HepG2 (cell line): ENCODE data around the gene CDC42EP4. TPM values are rescaled to one million over a fixed set of nuclear protein-coding genes. Genes with fewer than 3 reads are reported as not detected.

ENCODE experiments used
- CENPBD1 ChIP-seq: sonication (generic); formaldehyde crosslinking; IDR thresholded peaks from 2 replicates; pipeline ENCODE4 v1.8.0; 2022; ENCODE audit warnings: missing genetic modification reagents, low read depth, mild to moderate bottlenecking, borderline replicate concordance
- CENPX ChIP-seq: sonication (generic); formaldehyde crosslinking; IDR thresholded peaks from 2 replicates; pipeline ENCODE4 v1.9.0; 2021; ENCODE audit warnings: mild to moderate bottlenecking, missing genetic modification reagents, moderate library complexity
- FOXP1 ChIP-seq, 2 experiments: fragments of 450-650 bp in 1 of 2; IDR thresholded peaks; 2 replicates each; pipeline ENCODE4 v1.6.1; 2017 to 2018; ENCODE audit warnings: antibody characterized with exemption in 1 of 2
- MXI1 ChIP-seq: IDR thresholded peaks from 3 replicates; pipeline ENCODE4 v1.6.1; 2012; ENCODE audit warnings: low read depth, low read length, inconsistent platforms, borderline replicate concordance
- NFYC ChIP-seq: IDR thresholded peaks from 2 replicates; pipeline ENCODE4 v1.6.1; 2016; ENCODE audit warnings: missing genetic modification reagents, missing compliant biosample characterization
- SMAD3 ChIP-seq: sonication (generic); formaldehyde crosslinking; IDR thresholded peaks from 2 replicates; pipeline ENCODE4 v1.4.0; 2020; ENCODE audit warnings: missing genetic modification reagents
- SOX5 ChIP-seq: IDR thresholded peaks from 2 replicates; pipeline ENCODE4 v1.6.1; 2016; ENCODE audit warnings: borderline replicate concordance
- ZNF543 ChIP-seq: sonication (generic); formaldehyde crosslinking; IDR thresholded peaks from 2 replicates; pipeline ENCODE4 v1.4.0; 2020; ENCODE audit warnings: mild to moderate bottlenecking, missing genetic modification reagents
- ZNF556 ChIP-seq: sonication (generic); formaldehyde crosslinking; IDR thresholded peaks from 2 replicates; pipeline ENCODE4 v1.4.0; 2020; ENCODE audit warnings: mild to moderate bottlenecking, missing genetic modification reagents, borderline replicate concordance
- ZNF670 ChIP-seq: sonication (generic); formaldehyde crosslinking; IDR thresholded peaks from 2 replicates; pipeline ENCODE4 v1.8.0; 2022; ENCODE audit warnings: mild to moderate bottlenecking, missing genetic modification reagents, borderline replicate concordance
- ZNF737 ChIP-seq: sonication (generic); formaldehyde crosslinking; IDR thresholded peaks from 2 replicates; pipeline ENCODE4 v1.5.0; 2020; ENCODE audit warnings: missing genetic modification reagents, mild to moderate bottlenecking, borderline replicate concordance
- ZNF816 ChIP-seq: sonication (generic); formaldehyde crosslinking; IDR thresholded peaks from 2 replicates; pipeline ENCODE4 v1.8.0; 2022; ENCODE audit warnings: missing genetic modification reagents, mild to moderate bottlenecking, borderline replicate concordance
- polyA plus RNA-seq, 8 experiments: library from polyadenylated mRNA; depleted of rRNA in 3 of 8; stranded (reverse) in 7 of 8; unstranded in 1 of 8; fragments of >200 nt; fragmentation: Illumina TruSeq in 4 of 8; extraction: Trizol in 4 of 8; gene quantifications; 2 replicates each; pipeline versions ENCODE4 v1.2.1 to v1.2.3, GENCODE V29; 2011 to 2016; ENCODE audit warnings: low read depth in 4 of 8, missing spikeins in 1 of 8, mixed read lengths in 1 of 8; ENCODE audit not compliant: insufficient read depth in 1 of 8
- total RNA-seq, 5 experiments: library from RNA; depleted of rRNA; stranded (reverse); fragments of >200 nt; fragmentation: Illumina TruSeq; extraction: Trizol; gene quantifications; 2 replicates each; pipeline ENCODE4 v1.2.3, GENCODE V29; 2016; ENCODE audit warnings: low read depth in 1 of 5
- TF ChIP-seq, protein P1 (sequence below): sonication (generic); formaldehyde crosslinking; IDR thresholded peaks from 2 replicates; pipeline ENCODE4 v1.4.0; 2020; ENCODE audit warnings: missing genetic modification reagents
- TF ChIP-seq, protein P2 (sequence below): sonication (generic); formaldehyde crosslinking; IDR thresholded peaks from 2 replicates; pipeline ENCODE4 v1.5.1; 2020; ENCODE audit warnings: mild to moderate bottlenecking, missing genetic modification reagents, borderline replicate concordance
- TF ChIP-seq, protein P3 (sequence below): sonication (generic); formaldehyde crosslinking; IDR thresholded peaks from 2 replicates; pipeline ENCODE4 v1.5.0; 2020; ENCODE audit warnings: mild to moderate bottlenecking, missing genetic modification reagents, borderline replicate concordance

Gene CDC42EP4
- total and polyA plus RNA-seq, 2 of the 13 experiments (the other 11 are each of a cell fraction or from before 2014, with no cell fraction given): 19.0 to 54.0 TPM

- TF ChIP-seq ZNF670 (CRISPR knock-in tag): no peak
- TF ChIP-seq, protein P1, sequence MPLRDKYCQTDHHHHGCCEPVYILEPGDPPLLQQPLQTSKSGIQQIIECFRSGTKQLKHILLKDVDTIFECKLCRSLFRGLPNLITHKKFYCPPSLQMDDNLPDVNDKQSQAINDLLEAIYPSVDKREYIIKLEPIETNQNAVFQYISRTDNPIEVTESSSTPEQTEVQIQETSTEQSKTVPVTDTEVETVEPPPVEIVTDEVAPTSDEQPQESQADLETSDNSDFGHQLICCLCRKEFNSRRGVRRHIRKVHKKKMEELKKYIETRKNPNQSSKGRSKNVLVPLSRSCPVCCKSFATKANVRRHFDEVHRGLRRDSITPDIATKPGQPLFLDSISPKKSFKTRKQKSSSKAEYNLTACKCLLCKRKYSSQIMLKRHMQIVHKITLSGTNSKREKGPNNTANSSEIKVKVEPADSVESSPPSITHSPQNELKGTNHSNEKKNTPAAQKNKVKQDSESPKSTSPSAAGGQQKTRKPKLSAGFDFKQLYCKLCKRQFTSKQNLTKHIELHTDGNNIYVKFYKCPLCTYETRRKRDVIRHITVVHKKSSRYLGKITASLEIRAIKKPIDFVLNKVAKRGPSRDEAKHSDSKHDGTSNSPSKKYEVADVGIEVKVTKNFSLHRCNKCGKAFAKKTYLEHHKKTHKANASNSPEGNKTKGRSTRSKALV (CRISPR knock-in tag): no peak
- TF ChIP-seq NFYC (CRISPR knock-in tag): no peak
- TF ChIP-seq, protein P2, sequence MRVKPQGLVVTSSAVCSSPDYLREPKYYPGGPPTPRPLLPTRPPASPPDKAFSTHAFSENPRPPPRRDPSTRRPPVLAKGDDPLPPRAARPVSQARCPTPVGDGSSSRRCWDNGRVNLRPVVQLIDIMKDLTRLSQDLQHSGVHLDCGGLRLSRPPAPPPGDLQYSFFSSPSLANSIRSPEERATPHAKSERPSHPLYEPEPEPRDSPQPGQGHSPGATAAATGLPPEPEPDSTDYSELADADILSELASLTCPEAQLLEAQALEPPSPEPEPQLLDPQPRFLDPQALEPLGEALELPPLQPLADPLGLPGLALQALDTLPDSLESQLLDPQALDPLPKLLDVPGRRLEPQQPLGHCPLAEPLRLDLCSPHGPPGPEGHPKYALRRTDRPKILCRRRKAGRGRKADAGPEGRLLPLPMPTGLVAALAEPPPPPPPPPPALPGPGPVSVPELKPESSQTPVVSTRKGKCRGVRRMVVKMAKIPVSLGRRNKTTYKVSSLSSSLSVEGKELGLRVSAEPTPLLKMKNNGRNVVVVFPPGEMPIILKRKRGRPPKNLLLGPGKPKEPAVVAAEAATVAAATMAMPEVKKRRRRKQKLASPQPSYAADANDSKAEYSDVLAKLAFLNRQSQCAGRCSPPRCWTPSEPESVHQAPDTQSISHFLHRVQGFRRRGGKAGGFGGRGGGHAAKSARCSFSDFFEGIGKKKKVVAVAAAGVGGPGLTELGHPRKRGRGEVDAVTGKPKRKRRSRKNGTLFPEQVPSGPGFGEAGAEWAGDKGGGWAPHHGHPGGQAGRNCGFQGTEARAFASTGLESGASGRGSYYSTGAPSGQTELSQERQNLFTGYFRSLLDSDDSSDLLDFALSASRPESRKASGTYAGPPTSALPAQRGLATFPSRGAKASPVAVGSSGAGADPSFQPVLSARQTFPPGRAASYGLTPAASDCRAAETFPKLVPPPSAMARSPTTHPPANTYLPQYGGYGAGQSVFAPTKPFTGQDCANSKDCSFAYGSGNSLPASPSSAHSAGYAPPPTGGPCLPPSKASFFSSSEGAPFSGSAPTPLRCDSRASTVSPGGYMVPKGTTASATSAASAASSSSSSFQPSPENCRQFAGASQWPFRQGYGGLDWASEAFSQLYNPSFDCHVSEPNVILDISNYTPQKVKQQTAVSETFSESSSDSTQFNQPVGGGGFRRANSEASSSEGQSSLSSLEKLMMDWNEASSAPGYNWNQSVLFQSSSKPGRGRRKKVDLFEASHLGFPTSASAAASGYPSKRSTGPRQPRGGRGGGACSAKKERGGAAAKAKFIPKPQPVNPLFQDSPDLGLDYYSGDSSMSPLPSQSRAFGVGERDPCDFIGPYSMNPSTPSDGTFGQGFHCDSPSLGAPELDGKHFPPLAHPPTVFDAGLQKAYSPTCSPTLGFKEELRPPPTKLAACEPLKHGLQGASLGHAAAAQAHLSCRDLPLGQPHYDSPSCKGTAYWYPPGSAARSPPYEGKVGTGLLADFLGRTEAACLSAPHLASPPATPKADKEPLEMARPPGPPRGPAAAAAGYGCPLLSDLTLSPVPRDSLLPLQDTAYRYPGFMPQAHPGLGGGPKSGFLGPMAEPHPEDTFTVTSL (CRISPR knock-in tag): peak; percentile 44; the same call in 1 of the 2 replicates
- 0 out of 2 replicates have a peak, but pooled peaks have one; percentile 50 for TF ChIP-seq ZNF543 (CRISPR knock-in tag)
- TF ChIP-seq FOXP1 (IDR thresholded peaks at IDR 0.05): no peak; the same call in 1 of the 2 replicates
- peak; percentile 88 for TF ChIP-seq FOXP1 (CRISPR knock-in tag; IDR thresholded peaks at IDR 0.05)
- peak; percentile 87; the same call in 1 of the 2 replicates for TF ChIP-seq SOX5 (CRISPR knock-in tag)
- TF ChIP-seq, protein P3, sequence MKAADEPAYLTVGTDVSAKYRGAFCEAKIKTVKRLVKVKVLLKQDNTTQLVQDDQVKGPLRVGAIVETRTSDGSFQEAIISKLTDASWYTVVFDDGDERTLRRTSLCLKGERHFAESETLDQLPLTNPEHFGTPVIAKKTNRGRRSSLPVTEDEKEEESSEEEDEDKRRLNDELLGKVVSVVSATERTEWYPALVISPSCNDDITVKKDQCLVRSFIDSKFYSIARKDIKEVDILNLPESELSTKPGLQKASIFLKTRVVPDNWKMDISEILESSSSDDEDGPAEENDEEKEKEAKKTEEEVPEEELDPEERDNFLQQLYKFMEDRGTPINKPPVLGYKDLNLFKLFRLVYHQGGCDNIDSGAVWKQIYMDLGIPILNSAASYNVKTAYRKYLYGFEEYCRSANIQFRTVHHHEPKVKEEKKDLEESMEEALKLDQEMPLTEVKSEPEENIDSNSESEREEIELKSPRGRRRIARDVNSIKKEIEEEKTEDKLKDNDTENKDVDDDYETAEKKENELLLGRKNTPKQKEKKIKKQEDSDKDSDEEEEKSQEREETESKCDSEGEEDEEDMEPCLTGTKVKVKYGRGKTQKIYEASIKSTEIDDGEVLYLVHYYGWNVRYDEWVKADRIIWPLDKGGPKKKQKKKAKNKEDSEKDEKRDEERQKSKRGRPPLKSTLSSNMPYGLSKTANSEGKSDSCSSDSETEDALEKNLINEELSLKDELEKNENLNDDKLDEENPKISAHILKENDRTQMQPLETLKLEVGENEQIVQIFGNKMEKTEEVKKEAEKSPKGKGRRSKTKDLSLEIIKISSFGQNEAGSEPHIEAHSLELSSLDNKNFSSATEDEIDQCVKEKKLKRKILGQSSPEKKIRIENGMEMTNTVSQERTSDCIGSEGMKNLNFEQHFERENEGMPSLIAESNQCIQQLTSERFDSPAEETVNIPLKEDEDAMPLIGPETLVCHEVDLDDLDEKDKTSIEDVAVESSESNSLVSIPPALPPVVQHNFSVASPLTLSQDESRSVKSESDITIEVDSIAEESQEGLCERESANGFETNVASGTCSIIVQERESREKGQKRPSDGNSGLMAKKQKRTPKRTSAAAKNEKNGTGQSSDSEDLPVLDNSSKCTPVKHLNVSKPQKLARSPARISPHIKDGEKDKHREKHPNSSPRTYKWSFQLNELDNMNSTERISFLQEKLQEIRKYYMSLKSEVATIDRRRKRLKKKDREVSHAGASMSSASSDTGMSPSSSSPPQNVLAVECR (CRISPR knock-in tag): peak; percentile 70; the same call in 1 of the 2 replicates
- TF ChIP-seq CENPX (CRISPR knock-in tag): no peak
- peak; percentile 60; the same call in 1 of the 2 replicates for TF ChIP-seq ZNF816 (CRISPR knock-in tag)
- no peak for TF ChIP-seq ZNF737
- TF ChIP-seq SMAD3 (CRISPR knock-in tag): peak; percentile 61; the same call in 1 of the 2 replicates
- TF ChIP-seq CENPBD1 (CRISPR knock-in tag): no peak
- 0 out of 3 replicates have a peak, but pooled peaks have one; percentile 31 for TF ChIP-seq MXI1
- 0 out of 2 replicates have a peak, but pooled peaks have one; percentile 81 for TF ChIP-seq ZNF556 (CRISPR knock-in tag)
These were observed 38.9 kb downstream of the CDC42EP4 start (continued) for GRCh38 chr17:73272906-73273218.
